Measurements from ENCODE around the gene MPG.
"Not testable (repeated sequence)": the region's sequence is repeated elsewhere in the genome, so short reads cannot be mapped to it uniquely, and the experiment has no call there.

The MPG gene

GRCh38 chr16:77807-78443 is at the start of gene MPG:
Gene MPG (plus strand): TSS chr16:78225. CDS start chr16:78310, 85 bp downstream.
- no peaks in the 10 kb centered on the region for H3K9me3 Mint-ChIP-seq
- H3K36me3 Mint-ChIP-seq (ENCODE audit: low read depth), result peaks cover 28% of the 10 kb centered on the region
- peaks cover 22% of the 10 kb centered on the region for H3K27me3 Mint-ChIP-seq
- peaks cover 41% of the 10 kb centered on the region for H3K4me1 Mint-ChIP-seq (ENCODE audit: low read depth)
- DNase-seq, result peak; percentile 92
- peak within 1 kb of the TSS; percentile 88 for H3K4me3 Mint-ChIP-seq
- H3K27ac Mint-ChIP-seq, result peak within 1 kb of the TSS; percentile 93

GRCh38 chr16:30627-31026 is 47.4 kb upstream of the MPG start:
- not testable (repeated sequence) for H3K27me3 Mint-ChIP-seq; H3K4me3 Mint-ChIP-seq; H3K4me1 Mint-ChIP-seq (ENCODE audit: low read depth); H3K9me3 Mint-ChIP-seq; DNase-seq; H3K27ac Mint-ChIP-seq
- H3K36me3 Mint-ChIP-seq (ENCODE audit: low read depth), result peaks cover 14% of the 10 kb centered on the region

- H3K27me3 Mint-ChIP-seq; H3K4me3 Mint-ChIP-seq; H3K9me3 Mint-ChIP-seq; H3K4me1 Mint-ChIP-seq (ENCODE audit: low read depth); H3K27ac Mint-ChIP-seq; DNase-seq: not testable (repeated sequence)
- peaks cover 37% of the 10 kb centered on the region for H3K36me3 Mint-ChIP-seq (ENCODE audit: low read depth)
Measured at GRCh38 chr16:33154-33876, 44.7 kb upstream of the MPG start.

- H3K4me3 Mint-ChIP-seq, result no peak overlapping the region
- no peak overlapping the region for H3K27ac Mint-ChIP-seq
- no peaks in the 10 kb centered on the region for H3K27me3 Mint-ChIP-seq
Measured at GRCh38 chr16:33877-34647, 44.0 kb upstream of the MPG start.

GRCh38 chr16:34648-34987 is 43.4 kb upstream of the MPG start:
- H3K9me3 Mint-ChIP-seq, result no peaks in the 10 kb centered on the region
- H3K27ac Mint-ChIP-seq, result no peak overlapping the region
- H3K36me3 Mint-ChIP-seq (ENCODE audit: low read depth), result peaks cover 49% of the 10 kb centered on the region
- H3K4me3 Mint-ChIP-seq, result no peak overlapping the region
- H3K4me1 Mint-ChIP-seq (ENCODE audit: low read depth), result peaks cover 11% of the 10 kb centered on the region
- no peak for DNase-seq
- no peaks in the 10 kb centered on the region for H3K27me3 Mint-ChIP-seq

More at GRCh38 chr16:33877-34647, 44.0 kb upstream of the MPG start:
- Mint-ChIP-seq H3K9me3 (no peaks in the 10 kb centered on the region), H3K36me3 (ENCODE audit: low read depth) (peaks cover 44% of the 10 kb centered on the region), H3K4me1 (ENCODE audit: low read depth) (peaks cover 6% of the 10 kb centered on the region)
- no peak for DNase-seq

- no peak for DNase-seq
- peaks cover 16% of the 10 kb centered on the region for H3K4me1 Mint-ChIP-seq (ENCODE audit: low read depth)
- no peaks in the 10 kb centered on the region for H3K9me3 Mint-ChIP-seq
- H3K4me3 Mint-ChIP-seq, result no peak overlapping the region
- H3K27ac Mint-ChIP-seq, result no peak overlapping the region
- H3K36me3 Mint-ChIP-seq (ENCODE audit: low read depth), result peaks cover 53% of the 10 kb centered on the region
- no peaks in the 10 kb centered on the region for H3K27me3 Mint-ChIP-seq
Measured at GRCh38 chr16:35011-35677, 42.9 kb upstream of the MPG start.

GRCh38 chr16:35678-36305 is 42.2 kb upstream of the MPG start:
- DNase-seq, result no peak
- H3K4me1 Mint-ChIP-seq (ENCODE audit: low read depth), result peaks cover 16% of the 10 kb centered on the region
- no peak overlapping the region for H3K4me3 Mint-ChIP-seq
- no peaks in the 10 kb centered on the region for H3K9me3 Mint-ChIP-seq
- H3K27me3 Mint-ChIP-seq, result no peaks in the 10 kb centered on the region
- H3K27ac Mint-ChIP-seq, result no peak overlapping the region
- peaks cover 54% of the 10 kb centered on the region for H3K36me3 Mint-ChIP-seq (ENCODE audit: low read depth)

GRCh38 chr16:36336-36984 is 41.6 kb upstream of the MPG start:
- H3K9me3 Mint-ChIP-seq, result no peaks in the 10 kb centered on the region
- peaks cover 61% of the 10 kb centered on the region for H3K36me3 Mint-ChIP-seq (ENCODE audit: low read depth)
- H3K4me1 Mint-ChIP-seq (ENCODE audit: low read depth), result peaks cover 20% of the 10 kb centered on the region
- no peak overlapping the region for H3K27ac Mint-ChIP-seq
- DNase-seq, result no peak
- H3K4me3 Mint-ChIP-seq, result no peak overlapping the region
- H3K27me3 Mint-ChIP-seq, result no peaks in the 10 kb centered on the region

- no peak overlapping the region for H3K27ac Mint-ChIP-seq
- H3K36me3 Mint-ChIP-seq (ENCODE audit: low read depth), result peaks cover 71% of the 10 kb centered on the region
- H3K9me3 Mint-ChIP-seq, result no peaks in the 10 kb centered on the region
- no peak for DNase-seq
- no peak overlapping the region for H3K4me3 Mint-ChIP-seq
- H3K27me3 Mint-ChIP-seq, result no peaks in the 10 kb centered on the region
- H3K4me1 Mint-ChIP-seq (ENCODE audit: low read depth), result peaks cover 27% of the 10 kb centered on the region
Measured at GRCh38 chr16:37511-37910, 40.5 kb upstream of the MPG start.

GRCh38 chr16:38206-38605 is 39.8 kb upstream of the MPG start:
- peaks cover 33% of the 10 kb centered on the region for H3K4me1 Mint-ChIP-seq (ENCODE audit: low read depth)
- not testable (repeated sequence) for H3K9me3 Mint-ChIP-seq, H3K27ac Mint-ChIP-seq

GRCh38 chr16:38941-39892 is 38.8 kb upstream of the MPG start:
- DNase-seq, result no peak
- Mint-ChIP-seq H3K27ac (peak overlapping the region; percentile 59), H3K27me3 (no peaks in the 10 kb centered on the region), H3K4me1 (ENCODE audit: low read depth) (peaks cover 38% of the 10 kb centered on the region), H3K4me3 (no peak overlapping the region), H3K36me3 (ENCODE audit: low read depth) (peaks cover 83% of the 10 kb centered on the region), H3K9me3 (no peaks in the 10 kb centered on the region)

More at GRCh38 chr16:38206-38605, 39.8 kb upstream of the MPG start:
- H3K36me3 Mint-ChIP-seq (ENCODE audit: low read depth), result peaks cover 78% of the 10 kb centered on the region
- H3K4me3 Mint-ChIP-seq, DNase-seq, H3K27me3 Mint-ChIP-seq: not testable (repeated sequence)

GRCh38 chr16:41439-42068 is 36.5 kb upstream of the MPG start:
- peaks cover 38% of the 10 kb centered on the region for H3K4me1 Mint-ChIP-seq (ENCODE audit: low read depth)
- peak overlapping the region; percentile 20 for H3K27ac Mint-ChIP-seq
- no peaks in the 10 kb centered on the region for H3K27me3 Mint-ChIP-seq
- no peak overlapping the region for H3K4me3 Mint-ChIP-seq
- H3K36me3 Mint-ChIP-seq (ENCODE audit: low read depth), result peaks cover 86% of the 10 kb centered on the region
- H3K9me3 Mint-ChIP-seq, result no peaks in the 10 kb centered on the region
- no peak for DNase-seq

- Mint-ChIP-seq H3K27me3 (no peaks in the 10 kb centered on the region), H3K27ac (peak overlapping the region; percentile 20), H3K36me3 (ENCODE audit: low read depth) (peaks cover 87% of the 10 kb centered on the region), H3K4me1 (ENCODE audit: low read depth) (peaks cover 39% of the 10 kb centered on the region), H3K9me3 (no peaks in the 10 kb centered on the region), H3K4me3 (no peak overlapping the region)
- no peak for DNase-seq
Measured at GRCh38 chr16:42069-42457, 36.0 kb upstream of the MPG start.

Data from activated T-cell treated with anti-CD3 and anti-CD28 coated beads, Interleukin-2, amount 50 U/mL, for 24 hours (primary cell).